ENCODE data around the gene FBXO8. TPM values are rescaled to one million over a fixed set of nuclear protein-coding genes. Genes with fewer than 3 reads are reported as not detected.
A peak's percentile ranks its signal among the peaks of the same experiment; 100 is the strongest.
"Not testable (repeated sequence)": the region's sequence is repeated elsewhere in the genome, so short reads cannot be mapped to it uniquely, and the experiment has no call there.

Gene FBXO8
- total RNA-seq (2014; rRNA removed; shearing (Covaris generic)) = 20.5 and 24.0 TPM in 2 replicates
- polyA plus RNA-seq (2014; cell fraction: nucleus; rRNA removed) = 7.9 and 8.8 TPM in 2 replicates

- peak; percentile 52 for DNase-seq (ENCODE audit: extremely low read depth, low read depth)
Observed at GRCh38 chr4:174283507-174284471, at the start of gene FBXO8, which contains the start of gene CEP44. Gene FBXO8 (minus strand): TSS chr4:174283667. CDS start chr4:174263092, 20,575 bp downstream. Gene CEP44 (plus strand): TSS chr4:174283911. CDS start chr4:174299122, 15,211 bp downstream.

- DNase-seq (ENCODE audit: extremely low read depth, low read depth) = no peak
Observed at GRCh38 chr4:174332741-174333493, 49.5 kb upstream of the FBXO8 start.

- no peak for DNase-seq (ENCODE audit: extremely low read depth, low read depth)
Observed at GRCh38 chr4:174324725-174325124, 41.3 kb upstream of the FBXO8 start.

- DNase-seq (ENCODE audit: extremely low read depth, low read depth) = no peak
Observed at GRCh38 chr4:174324236-174324635, 40.8 kb upstream of the FBXO8 start.

- DNase-seq (ENCODE audit: extremely low read depth, low read depth) = no peak
Observed at GRCh38 chr4:174320494-174321199, 37.2 kb upstream of the FBXO8 start.

GRCh38 chr4:174318829-174319764 is 35.6 kb upstream of the FBXO8 start:
- DNase-seq (ENCODE audit: extremely low read depth, low read depth) = peak; percentile 23

- peak; percentile 3 for DNase-seq (ENCODE audit: extremely low read depth, low read depth)
Observed at GRCh38 chr4:174317531-174317930, 34.1 kb upstream of the FBXO8 start.

GRCh38 chr4:174316954-174317353 is 33.5 kb upstream of the FBXO8 start:
- DNase-seq (ENCODE audit: extremely low read depth, low read depth) = no peak

- DNase-seq (ENCODE audit: extremely low read depth, low read depth) = no peak
Observed at GRCh38 chr4:174316546-174316945, 33.1 kb upstream of the FBXO8 start.

- DNase-seq (ENCODE audit: extremely low read depth, low read depth) = no peak
Observed at GRCh38 chr4:174314770-174315169, 31.3 kb upstream of the FBXO8 start.

- no peak for DNase-seq (ENCODE audit: extremely low read depth, low read depth)
Observed at GRCh38 chr4:174314274-174314673, 30.8 kb upstream of the FBXO8 start.

GRCh38 chr4:174312993-174313392 is 29.5 kb upstream of the FBXO8 start:
- no peak for DNase-seq (ENCODE audit: extremely low read depth, low read depth)

GRCh38 chr4:174307694-174308093 is 24.2 kb upstream of the FBXO8 start:
- no peak for DNase-seq (ENCODE audit: extremely low read depth, low read depth)

GRCh38 chr4:174305961-174306360 is 22.5 kb upstream of the FBXO8 start:
- no peak for DNase-seq (ENCODE audit: extremely low read depth, low read depth)

GRCh38 chr4:174304664-174305063 is 21.2 kb upstream of the FBXO8 start:
- DNase-seq (ENCODE audit: extremely low read depth, low read depth) = no peak

GRCh38 chr4:174303687-174304086 is 20.2 kb upstream of the FBXO8 start:
- DNase-seq (ENCODE audit: extremely low read depth, low read depth) = no peak

- not testable (repeated sequence) for DNase-seq (ENCODE audit: extremely low read depth, low read depth)
Observed at GRCh38 chr4:174295142-174295541, 11.7 kb upstream of the FBXO8 start.

- DNase-seq (ENCODE audit: extremely low read depth, low read depth) = not testable (repeated sequence)
Observed at GRCh38 chr4:174294641-174295040, 11.2 kb upstream of the FBXO8 start.

GRCh38 chr4:174292473-174292872 is 9.0 kb upstream of the FBXO8 start:
- no peak for DNase-seq (ENCODE audit: extremely low read depth, low read depth)
